ENCODE measurements around the gene TIMM8B. TPM values are rescaled to one million over a fixed set of nuclear protein-coding genes. Genes with fewer than 3 reads are reported as not detected.

TIMM8B gene
- total and polyA plus RNA-seq, 10 of the 15 experiments (the other 5 are each of a cell fraction or from before 2014, with no cell fraction given): 64.9 to 271 (median 139) TPM

GRCh38 chr11:112073941-112074811 lies 12.4 kb downstream of the TIMM8B start, which contains the start of the genes NKAPD1 and PIH1D2 (continued):
- no peak for TF ChIP-seq ZNF592 (IDR thresholded peaks at IDR 0.05)
- no peak for TF ChIP-seq TCF12 (IDR thresholded peaks at IDR 0.05; ENCODE audit: low read depth, low read length)
- TF ChIP-seq ZNF622 (IDR thresholded peaks at IDR 0.05): no peak
- no peak for TF ChIP-seq JUNB (IDR thresholded peaks at IDR 0.05)
- peak; percentile 44 for TF ChIP-seq SMAD1 (IDR thresholded peaks at IDR 0.05; ENCODE audit: low read depth, partially characterized antibody)
- no peak for TF ChIP-seq CTCF (IDR thresholded peaks at IDR 0.05 in 2 of 3, conservative IDR thresholded peaks at IDR 0.05 in 1 of 3; ENCODE audit: control insufficient read depth in 2 of 3, extremely low read depth in 1 of 3, insufficient read depth in 1 of 3, low read depth in 3 of 3, low read length in 3 of 3)
- no peak for TF ChIP-seq BRCA1 (IDR thresholded peaks at IDR 0.05; ENCODE audit: low read depth, low read length)
- TF ChIP-seq SIN3A (IDR thresholded peaks at IDR 0.05; ENCODE audit: low read depth, low read length): peak; percentile 86
- TF ChIP-seq, protein P1, sequence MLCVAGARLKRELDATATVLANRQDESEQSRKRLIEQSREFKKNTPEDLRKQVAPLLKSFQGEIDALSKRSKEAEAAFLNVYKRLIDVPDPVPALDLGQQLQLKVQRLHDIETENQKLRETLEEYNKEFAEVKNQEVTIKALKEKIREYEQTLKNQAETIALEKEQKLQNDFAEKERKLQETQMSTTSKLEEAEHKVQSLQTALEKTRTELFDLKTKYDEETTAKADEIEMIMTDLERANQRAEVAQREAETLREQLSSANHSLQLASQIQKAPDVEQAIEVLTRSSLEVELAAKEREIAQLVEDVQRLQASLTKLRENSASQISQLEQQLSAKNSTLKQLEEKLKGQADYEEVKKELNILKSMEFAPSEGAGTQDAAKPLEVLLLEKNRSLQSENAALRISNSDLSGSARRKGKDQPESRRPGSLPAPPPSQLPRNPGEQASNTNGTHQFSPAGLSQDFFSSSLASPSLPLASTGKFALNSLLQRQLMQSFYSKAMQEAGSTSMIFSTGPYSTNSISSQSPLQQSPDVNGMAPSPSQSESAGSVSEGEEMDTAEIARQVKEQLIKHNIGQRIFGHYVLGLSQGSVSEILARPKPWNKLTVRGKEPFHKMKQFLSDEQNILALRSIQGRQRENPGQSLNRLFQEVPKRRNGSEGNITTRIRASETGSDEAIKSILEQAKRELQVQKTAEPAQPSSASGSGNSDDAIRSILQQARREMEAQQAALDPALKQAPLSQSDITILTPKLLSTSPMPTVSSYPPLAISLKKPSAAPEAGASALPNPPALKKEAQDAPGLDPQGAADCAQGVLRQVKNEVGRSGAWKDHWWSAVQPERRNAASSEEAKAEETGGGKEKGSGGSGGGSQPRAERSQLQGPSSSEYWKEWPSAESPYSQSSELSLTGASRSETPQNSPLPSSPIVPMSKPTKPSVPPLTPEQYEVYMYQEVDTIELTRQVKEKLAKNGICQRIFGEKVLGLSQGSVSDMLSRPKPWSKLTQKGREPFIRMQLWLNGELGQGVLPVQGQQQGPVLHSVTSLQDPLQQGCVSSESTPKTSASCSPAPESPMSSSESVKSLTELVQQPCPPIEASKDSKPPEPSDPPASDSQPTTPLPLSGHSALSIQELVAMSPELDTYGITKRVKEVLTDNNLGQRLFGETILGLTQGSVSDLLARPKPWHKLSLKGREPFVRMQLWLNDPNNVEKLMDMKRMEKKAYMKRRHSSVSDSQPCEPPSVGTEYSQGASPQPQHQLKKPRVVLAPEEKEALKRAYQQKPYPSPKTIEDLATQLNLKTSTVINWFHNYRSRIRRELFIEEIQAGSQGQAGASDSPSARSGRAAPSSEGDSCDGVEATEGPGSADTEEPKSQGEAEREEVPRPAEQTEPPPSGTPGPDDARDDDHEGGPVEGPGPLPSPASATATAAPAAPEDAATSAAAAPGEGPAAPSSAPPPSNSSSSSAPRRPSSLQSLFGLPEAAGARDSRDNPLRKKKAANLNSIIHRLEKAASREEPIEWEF (IDR thresholded peaks at IDR 0.05; ENCODE audit: insufficient replicate concordance, low read depth, low read length): no peak
- peak; percentile 84 for TF ChIP-seq MXI1 (IDR thresholded peaks at IDR 0.05; ENCODE audit: low read depth, low read length)
- no peak for TF ChIP-seq TARDBP (IDR thresholded peaks at IDR 0.05; ENCODE audit: borderline replicate concordance)
- peak; percentile 37; the same call in 1 of the 2 replicates for TF ChIP-seq ZNF384 (IDR thresholded peaks at IDR 0.05; ENCODE audit: borderline replicate concordance, low read depth, low read length)
- peak; percentile 72 to 76 for TF ChIP-seq IKZF2 (IDR thresholded peaks at IDR 0.05)
- TF ChIP-seq KLF5 (IDR thresholded peaks at IDR 0.05; ENCODE audit: partially characterized antibody): peak; percentile 91
- peak; percentile 67; the same call in 1 of the 2 replicates for TF ChIP-seq POLR2AphosphoS5 (IDR thresholded peaks at IDR 0.05; ENCODE audit: low read length)
- no peak for TF ChIP-seq TBL1XR1 (IDR thresholded peaks at IDR 0.05; ENCODE audit: low read depth, low read length)
- TF ChIP-seq JUND (IDR thresholded peaks at IDR 0.05; ENCODE audit: low read depth, low read length): no peak
- TF ChIP-seq CBFB (IDR thresholded peaks at IDR 0.05; ENCODE audit: low read depth): no peak; the same call in 1 of the 2 replicates
- TF ChIP-seq HDAC6 (IDR thresholded peaks at IDR 0.05; ENCODE audit: unreplicated experiment): no peak
